GM12878 (cell line): ENCODE results near the gene TEX10. TPM values are rescaled to one million over a fixed set of nuclear protein-coding genes. Genes with fewer than 3 reads are reported as not detected.

Experiments used
- ATAC-seq: fragments of 200-7000 bp; cut with Tn5 transposase; 3 replicates; pipeline ENCODE4 v1.9.1; 2020; ENCODE audit warnings: mild to moderate bottlenecking, moderate library complexity
- BruUV-seq: library from RNA; stranded (reverse); fragments of 400-500 nt; replicated peaks from 2 replicates; lab custom pipeline; 2021; lab: Mats Ljungman, UMichigan
- CTCF ChIA-PET: fragments of 300-600 bp; sonication (Branson Sonifier 250); formaldehyde crosslinking; extraction: SDS; loops from one replicate; lab custom pipeline; 2021; ENCODE audit warnings: inconsistent platforms; lab: Yijun Ruan, JAX
- POLR2A ChIA-PET: fragments of 350-600 bp; formaldehyde crosslinking; extraction: SDS; loops from one replicate; lab custom pipeline; 2021; ENCODE audit warnings: inconsistent platforms; lab: Charles Lee
- RAD21 ChIA-PET: fragments of 300-600 bp; sonication (Branson Sonifier 250); formaldehyde crosslinking; loops from one replicate; lab custom pipeline; 2023; ENCODE audit warnings: antibody characterized with exemption; ENCODE audit not compliant: unreplicated experiment; lab: Charles Lee
- SMC1A ChIA-PET: fragments of 300-600 bp; sonication (Branson Sonifier 250); formaldehyde crosslinking; loops from one replicate; lab custom pipeline; 2023; ENCODE audit not compliant: unreplicated experiment, uncharacterized antibody; lab: Charles Lee
- DNase-seq: peaks from one replicate; pipeline ENCODE4 v3.0.0-alpha.2; 2011; ENCODE audit warnings: low read depth, low spot score
- FAIRE-seq: peaks from 3 replicates; lab custom pipeline; 2011; peaks lifted over from hg19 to GRCh38; lab: Jason Lieb, UNC
- H2AFZ ChIP-seq: 2 replicates; pipeline ENCODE4 v1.6.0; 2011; ENCODE audit warnings: low read depth, low read length, control low read depth; ENCODE audit not compliant: control insufficient read depth
- H3K27ac ChIP-seq: 2 replicates; pipeline ENCODE4 v1.5.1; 2011; ENCODE audit warnings: control low read depth; ENCODE audit not compliant: control insufficient read depth, insufficient read depth
- H3K27me3 ChIP-seq, 2 experiments: replicated peaks in 1 of 2; 2 replicates each; pipeline versions ENCODE4 v1.6.0 to v1.6.1; 2011; ENCODE audit warnings: low read length in 1 of 2; ENCODE audit not compliant: control insufficient read depth in 2 of 2, insufficient read depth in 2 of 2
- H3K36me3 ChIP-seq, 2 experiments: 2 replicates each; pipeline ENCODE4 v1.5.1; 2011; ENCODE audit warnings: low read length in 1 of 2; ENCODE audit not compliant: control insufficient read depth in 2 of 2, insufficient read depth in 2 of 2
- H3K4me1 ChIP-seq: 2 replicates; pipeline ENCODE4 v1.6.1; 2011; ENCODE audit warnings: mild to moderate bottlenecking, low read length, moderate library complexity, mixed read lengths; ENCODE audit not compliant: control insufficient read depth, insufficient read depth
- H3K4me2 ChIP-seq: 2 replicates; pipeline ENCODE4 v1.6.0; 2011; ENCODE audit warnings: control low read depth; ENCODE audit not compliant: control insufficient read depth, insufficient read depth
- H3K4me3 ChIP-seq: fragments of 200-600 bp; sonication (generic); 2 replicates; pipeline ENCODE4 v1.5.1; 2016
- H3K79me2 ChIP-seq: 2 replicates; pipeline ENCODE4 v1.6.0; 2011; ENCODE audit warnings: low read length; ENCODE audit not compliant: control insufficient read depth, insufficient read depth
- H3K9ac ChIP-seq: 2 replicates; pipeline ENCODE4 v1.8.0; 2011; ENCODE audit warnings: low read length, control low read depth, mixed read lengths; ENCODE audit not compliant: control insufficient read depth, insufficient read depth
- H3K9me3 ChIP-seq: replicated peaks from 3 replicates; pipeline ENCODE4 v1.5.1; 2011; ENCODE audit warnings: mild to moderate bottlenecking, low read length; ENCODE audit not compliant: control insufficient read depth, insufficient read depth
- H4K20me1 ChIP-seq: 2 replicates; pipeline ENCODE4 v1.6.0; 2011; ENCODE audit not compliant: control insufficient read depth, insufficient read depth
- ATF7 ChIP-seq: fragments of 450-650 bp; IDR thresholded peaks from 2 replicates; pipeline ENCODE4 v1.6.1; 2016; ENCODE audit warnings: low read depth, mild to moderate bottlenecking
- IKZF1 ChIP-seq: fragments of 450-650 bp; conservative IDR thresholded peaks from 2 replicates; pipeline ENCODE4 v1.6.1; 2017; ENCODE audit warnings: antibody characterized with exemption, mild to moderate bottlenecking
- KLF5 ChIP-seq: fragments of 450-650 bp; IDR thresholded peaks from 2 replicates; pipeline ENCODE4 v1.6.1; 2014; ENCODE audit warnings: mild to moderate bottlenecking; ENCODE audit not compliant: partially characterized antibody
- MTA2 ChIP-seq: fragments of 450-650 bp; IDR thresholded peaks from 2 replicates; pipeline ENCODE4 v1.6.1; 2016; ENCODE audit warnings: low read depth, mild to moderate bottlenecking, moderate library complexity
- NFYB ChIP-seq: IDR thresholded peaks from 2 replicates; pipeline ENCODE4 v1.6.1; 2011; ENCODE audit warnings: low read depth, mild to moderate bottlenecking, low read length, improper control_type of control experiment, moderate library complexity; ENCODE audit not compliant: insufficient read depth
- ZBED1 ChIP-seq: IDR thresholded peaks from 2 replicates; pipeline ENCODE4 v1.6.1; 2016; ENCODE audit warnings: borderline replicate concordance
- ZNF207 ChIP-seq: fragments of 450-650 bp; IDR thresholded peaks from 2 replicates; pipeline ENCODE4 v1.6.1; 2014; ENCODE audit warnings: antibody characterized with exemption, mild to moderate bottlenecking, borderline replicate concordance
- ZNF274 ChIP-seq: IDR thresholded peaks from one replicate; pipeline ENCODE4 v1.8.0; 2011; ENCODE audit not compliant: insufficient read length, insufficient read depth
- ZNF592 ChIP-seq: fragments of 450-650 bp; IDR thresholded peaks from 2 replicates; pipeline ENCODE4 v1.6.1; 2017; ENCODE audit warnings: mild to moderate bottlenecking, moderate library complexity
- WGBS: methylation state at CpG from one replicate; pipeline ENCODE4 v1.1.6; 2016; ENCODE audit warnings: low lambda C conversion rate; ENCODE audit not compliant: insufficient replicate concordance, insufficient coverage; ENCODE audit errors: missing lambda C conversion rate; 5-methylcytosine and 5-hydroxymethylcytosine counted together
- in situ Hi-C: fragments of 300-500 bp; cut with MboI; formaldehyde crosslinking; loops from 9 replicates; pipeline ENCODE4 v1.14.3; 2018; ENCODE audit warnings: mixed read lengths
- intact Hi-C: fragments of 100-400 bp; cut with micrococcal nuclease; formaldehyde crosslinking; loops from one replicate; pipeline ENCODE4 v1.14.2; 2022; ENCODE audit not compliant: unreplicated experiment
- polyA plus RNA-seq, 11 experiments: library from polyadenylated mRNA; depleted of rRNA in 4 of 11; unstranded in 6 of 11; stranded (reverse) in 5 of 11; fragments of >200 nt; fragmentation: Nextera tagmentation in 4 of 11; fragmentation: Illumina TruSeq in 1 of 11; extraction: Ambion mirVana in 4 of 11; extraction: Trizol in 1 of 11; gene quantifications; 1 replicate in 1 of 11; 2 replicates in 10 of 11; pipeline versions ENCODE4 v1.2.1 to v1.2.3, GENCODE V29; 2011 to 2016; ENCODE audit warnings: inconsistent platforms in 2 of 11, missing spikeins in 2 of 11, low read depth in 1 of 11
- total RNA-seq, 4 experiments: library from RNA; depleted of rRNA in 3 of 4; stranded (reverse); fragments of >200 nt in 3 of 4; fragmentation: Illumina TruSeq in 1 of 4; extraction: Trizol in 1 of 4; gene quantifications; 2 replicates each; pipeline versions ENCODE4 v1.2.1 to v1.2.3, GENCODE V29; 2013 to 2021
- TF ChIP-seq, protein P1 (sequence below): fragments of 450-650 bp; IDR thresholded peaks from 2 replicates; pipeline ENCODE4 v1.6.1; 2016; ENCODE audit warnings: mild to moderate bottlenecking

Gene TEX10
- total and polyA plus RNA-seq, 10 of the 15 experiments (the other 5 are each of a cell fraction or from before 2014, with no cell fraction given) = 17.4 to 46.6 (median 36.2) TPM

- Histone ChIP-seq H3K36me3 (no peaks in the 10 kb centered on the region), H3K4me2 (no peak overlapping the region)
- in situ Hi-C loops = no loop called here
Observed at GRCh38 chr9:100372648-100373047, 19.9 kb upstream of the TEX10 start.

DNA sequence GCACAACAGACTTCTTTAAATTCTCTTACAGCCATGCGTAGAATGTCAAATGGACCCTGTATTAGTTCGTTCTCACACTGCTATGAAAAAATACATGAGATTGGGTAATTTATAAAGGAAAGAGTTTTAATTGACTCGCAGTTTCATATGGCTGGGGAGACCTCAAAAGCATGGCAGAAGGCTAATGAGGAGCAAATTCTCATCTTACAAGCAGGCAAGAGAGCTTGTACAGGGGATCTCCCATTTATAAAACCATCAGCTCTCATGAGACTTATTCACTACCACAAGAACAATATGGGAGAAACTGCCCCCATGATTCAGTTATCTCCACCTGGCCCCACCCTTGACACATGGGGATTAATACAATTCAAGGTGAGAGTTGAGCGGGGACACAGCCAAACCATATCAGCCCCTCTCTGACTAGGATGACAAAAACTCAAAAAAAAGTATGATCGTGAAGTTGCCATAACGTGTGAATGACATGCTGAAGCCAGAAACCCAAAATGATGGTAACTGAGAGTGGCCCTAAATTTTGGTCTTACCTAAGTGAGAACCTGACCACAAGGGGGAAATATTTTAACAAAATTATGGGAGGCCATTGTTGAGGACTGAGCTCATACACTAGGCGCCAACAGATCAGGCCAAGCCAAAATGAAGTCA is 17.5 kb upstream of the TEX10 start:
- FAIRE-seq (no peak), DNase-seq (no peak), ATAC-seq (peak; percentile 65)
- H4K20me1 ChIP-seq = no peaks in the 10 kb centered on the region
- ChIA-PET POLR2A (no interaction called here), CTCF (interaction anchor here (1.1 to 1.4 kb wide), 2 partner anchors 46 to 66 kb away, joined by 3 to 5 read pairs; no protein-coding TSS in a partner anchor), SMC1A (interaction anchor here (0.6 to 1.6 kb wide), 7 partner anchors 12 to 53 kb away, joined by 3 to 5 read pairs (median 3); no protein-coding TSS in a partner anchor), RAD21 (interaction anchor here (0.6 to 1.4 kb wide), 3 partner anchors 43 to 151 kb away, joined by 3 to 4 read pairs (median 3); no protein-coding TSS in a partner anchor)
- no TSS peak for BruUV-seq
- H3K36me3 ChIP-seq = no peaks in the 10 kb centered on the region
- no peaks in the 10 kb centered on the region for H3K79me2 ChIP-seq
- H3K9me3 ChIP-seq = no peaks in the 10 kb centered on the region; the same call in 2 of the 3 replicates
- no peak overlapping the region for H3K4me2 ChIP-seq
- H3K4me3 ChIP-seq = no peak overlapping the region
- intact Hi-C loops (no loop called here), in situ Hi-C loops (no loop called here)
- no peaks in the 10 kb centered on the region for H3K4me1 ChIP-seq
- no peak overlapping the region for H3K9ac ChIP-seq
- no peak overlapping the region for H2AFZ ChIP-seq
- H3K27ac ChIP-seq = no peak overlapping the region
- WGBS = 82% methylated on average over 7 of the region's 7 CpGs
- H3K27me3 ChIP-seq = no peaks in the 10 kb centered on the region
- TF ChIP-seq MTA2 (peak; percentile 83), NFYB (no peak), ZNF592 (no peak), IKZF1 (peak; percentile 40; the same call in 1 of the 2 replicates), ATF7 (peak; percentile 80)
- TF ChIP-seq, protein P1, sequence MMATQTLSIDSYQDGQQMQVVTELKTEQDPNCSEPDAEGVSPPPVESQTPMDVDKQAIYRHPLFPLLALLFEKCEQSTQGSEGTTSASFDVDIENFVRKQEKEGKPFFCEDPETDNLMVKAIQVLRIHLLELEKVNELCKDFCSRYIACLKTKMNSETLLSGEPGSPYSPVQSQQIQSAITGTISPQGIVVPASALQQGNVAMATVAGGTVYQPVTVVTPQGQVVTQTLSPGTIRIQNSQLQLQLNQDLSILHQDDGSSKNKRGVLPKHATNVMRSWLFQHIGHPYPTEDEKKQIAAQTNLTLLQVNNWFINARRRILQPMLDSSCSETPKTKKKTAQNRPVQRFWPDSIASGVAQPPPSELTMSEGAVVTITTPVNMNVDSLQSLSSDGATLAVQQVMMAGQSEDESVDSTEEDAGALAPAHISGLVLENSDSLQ = peak; percentile 61; the same call in 1 of the 2 replicates

More at GRCh38 chr9:100372648-100373047, 19.9 kb upstream of the TEX10 start:
- Histone ChIP-seq H3K9ac (no peak overlapping the region), H3K27me3 (no peaks in the 10 kb centered on the region), H3K9me3 (no peaks in the 10 kb centered on the region; the same call in 2 of the 3 replicates), H3K79me2 (no peaks in the 10 kb centered on the region), H3K27ac (no peak overlapping the region), H4K20me1 (no peaks in the 10 kb centered on the region), H3K4me3 (no peak overlapping the region), H3K4me1 (no peaks in the 10 kb centered on the region), H2AFZ (no peak overlapping the region)
- ChIA-PET CTCF (no interaction called here), RAD21 (no interaction called here), SMC1A (no interaction called here), POLR2A (no interaction called here)
- TF ChIP-seq ZBED1 (no peak), KLF5 (no peak), ZNF274 (no peak), ZNF207 (no peak)
- intact Hi-C loops = no loop called here
- BruUV-seq = no TSS peak
- no peak for ATAC-seq
- no peak for DNase-seq
- 100% methylated on average over 3 of the region's 3 CpGs for WGBS
- no peak for FAIRE-seq
